Measurements from ENCODE around the gene CDK12. TPM values are rescaled to one million over a fixed set of nuclear protein-coding genes. Genes with fewer than 3 reads are reported as not detected.

The CDK12 gene
- total and polyA plus RNA-seq, 9 of the 15 experiments (the other 6 are each of a cell fraction or from before 2014, with no cell fraction given), result 3.4 to 65.6 (median 36.8) TPM

DNA sequence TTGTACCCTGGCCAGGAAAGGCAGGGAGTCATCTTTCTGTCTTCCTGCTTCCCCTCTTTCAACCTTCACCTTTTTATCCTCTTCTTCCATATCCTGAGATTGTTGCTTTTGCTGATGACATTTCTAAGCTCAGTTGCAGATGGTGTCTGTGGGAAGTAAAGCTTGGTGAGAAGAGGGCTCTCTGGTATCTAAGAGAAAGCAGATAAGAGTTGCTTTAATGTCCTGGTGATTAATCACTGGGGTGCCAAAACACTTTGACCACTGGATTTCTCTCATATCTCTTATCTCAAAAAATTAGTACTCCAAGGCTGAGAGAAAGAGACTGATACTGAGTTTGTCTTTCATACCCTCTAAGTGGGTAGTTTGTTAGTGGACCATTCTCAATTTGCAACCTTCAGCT, 75.2 kb downstream of the CDK12 start (continued):
- TF ChIP-seq, protein P1, sequence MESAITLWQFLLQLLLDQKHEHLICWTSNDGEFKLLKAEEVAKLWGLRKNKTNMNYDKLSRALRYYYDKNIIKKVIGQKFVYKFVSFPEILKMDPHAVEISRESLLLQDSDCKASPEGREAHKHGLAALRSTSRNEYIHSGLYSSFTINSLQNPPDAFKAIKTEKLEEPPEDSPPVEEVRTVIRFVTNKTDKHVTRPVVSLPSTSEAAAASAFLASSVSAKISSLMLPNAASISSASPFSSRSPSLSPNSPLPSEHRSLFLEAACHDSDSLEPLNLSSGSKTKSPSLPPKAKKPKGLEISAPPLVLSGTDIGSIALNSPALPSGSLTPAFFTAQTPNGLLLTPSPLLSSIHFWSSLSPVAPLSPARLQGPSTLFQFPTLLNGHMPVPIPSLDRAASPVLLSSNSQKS (CRISPR knock-in tag; IDR thresholded peaks at IDR 0.05), result no peak
- no peak for TF ChIP-seq CREBBP (IDR thresholded peaks at IDR 0.05; ENCODE audit: low read depth, low read length)
- no peak for TF ChIP-seq ASH1L (IDR thresholded peaks at IDR 0.05; ENCODE audit: borderline replicate concordance, low read depth, partially characterized antibody)
- TF ChIP-seq, protein P2, sequence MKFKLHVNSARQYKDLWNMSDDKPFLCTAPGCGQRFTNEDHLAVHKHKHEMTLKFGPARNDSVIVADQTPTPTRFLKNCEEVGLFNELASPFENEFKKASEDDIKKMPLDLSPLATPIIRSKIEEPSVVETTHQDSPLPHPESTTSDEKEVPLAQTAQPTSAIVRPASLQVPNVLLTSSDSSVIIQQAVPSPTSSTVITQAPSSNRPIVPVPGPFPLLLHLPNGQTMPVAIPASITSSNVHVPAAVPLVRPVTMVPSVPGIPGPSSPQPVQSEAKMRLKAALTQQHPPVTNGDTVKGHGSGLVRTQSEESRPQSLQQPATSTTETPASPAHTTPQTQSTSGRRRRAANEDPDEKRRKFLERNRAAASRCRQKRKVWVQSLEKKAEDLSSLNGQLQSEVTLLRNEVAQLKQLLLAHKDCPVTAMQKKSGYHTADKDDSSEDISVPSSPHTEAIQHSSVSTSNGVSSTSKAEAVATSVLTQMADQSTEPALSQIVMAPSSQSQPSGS (CRISPR knock-in tag; IDR thresholded peaks at IDR 0.05), result no peak
- no peak for TF ChIP-seq GTF3C2 (IDR thresholded peaks at IDR 0.05; ENCODE audit: borderline replicate concordance, extremely low read depth, insufficient read length)
- no peak for TF ChIP-seq FOXP1 (CRISPR knock-in tag; IDR thresholded peaks at IDR 0.05)
- TF ChIP-seq, protein P3, sequence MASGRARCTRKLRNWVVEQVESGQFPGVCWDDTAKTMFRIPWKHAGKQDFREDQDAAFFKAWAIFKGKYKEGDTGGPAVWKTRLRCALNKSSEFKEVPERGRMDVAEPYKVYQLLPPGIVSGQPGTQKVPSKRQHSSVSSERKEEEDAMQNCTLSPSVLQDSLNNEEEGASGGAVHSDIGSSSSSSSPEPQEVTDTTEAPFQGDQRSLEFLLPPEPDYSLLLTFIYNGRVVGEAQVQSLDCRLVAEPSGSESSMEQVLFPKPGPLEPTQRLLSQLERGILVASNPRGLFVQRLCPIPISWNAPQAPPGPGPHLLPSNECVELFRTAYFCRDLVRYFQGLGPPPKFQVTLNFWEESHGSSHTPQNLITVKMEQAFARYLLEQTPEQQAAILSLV (tag; IDR thresholded peaks at IDR 0.05), result no peak
- TF ChIP-seq ZNF197 (CRISPR knock-in tag; IDR thresholded peaks at IDR 0.05; ENCODE audit: low read depth), result 0 out of 2 replicates have a peak, but pooled peaks have one; percentile 41
- no peak for TF ChIP-seq ZNF408 (CRISPR knock-in tag; IDR thresholded peaks at IDR 0.05; ENCODE audit: low read depth)
- TF ChIP-seq ZNF707 (CRISPR knock-in tag; conservative IDR thresholded peaks at IDR 0.05), result no peak
- peak; percentile 71 for TF ChIP-seq TEAD4 (IDR thresholded peaks at IDR 0.05; ENCODE audit: low read length)
- TF ChIP-seq TEAD4 (CRISPR knock-in tag; IDR thresholded peaks at IDR 0.05; ENCODE audit: borderline replicate concordance), result no peak
- TF ChIP-seq SAP30 (IDR thresholded peaks at IDR 0.05; ENCODE audit: borderline replicate concordance, insufficient read depth, low read depth, low read length, poor library complexity, severe bottlenecking), result no peak
- no peak for TF ChIP-seq ZNF12 (CRISPR knock-in tag; IDR thresholded peaks at IDR 0.05)
- no peak for TF ChIP-seq SNIP1 (IDR thresholded peaks at IDR 0.05; ENCODE audit: low read depth)
- TF ChIP-seq, protein P4, sequence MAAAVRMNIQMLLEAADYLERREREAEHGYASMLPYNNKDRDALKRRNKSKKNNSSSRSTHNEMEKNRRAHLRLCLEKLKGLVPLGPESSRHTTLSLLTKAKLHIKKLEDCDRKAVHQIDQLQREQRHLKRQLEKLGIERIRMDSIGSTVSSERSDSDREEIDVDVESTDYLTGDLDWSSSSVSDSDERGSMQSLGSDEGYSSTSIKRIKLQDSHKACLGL (CRISPR knock-in tag; IDR thresholded peaks at IDR 0.05; ENCODE audit: borderline replicate concordance, poor library complexity, severe bottlenecking), result no peak
- peak; percentile 22 for TF ChIP-seq NCOR1 (IDR thresholded peaks at IDR 0.05)
- TF ChIP-seq LCOR (CRISPR knock-in tag; IDR thresholded peaks at IDR 0.05), result no peak
- TF ChIP-seq, protein P5, sequence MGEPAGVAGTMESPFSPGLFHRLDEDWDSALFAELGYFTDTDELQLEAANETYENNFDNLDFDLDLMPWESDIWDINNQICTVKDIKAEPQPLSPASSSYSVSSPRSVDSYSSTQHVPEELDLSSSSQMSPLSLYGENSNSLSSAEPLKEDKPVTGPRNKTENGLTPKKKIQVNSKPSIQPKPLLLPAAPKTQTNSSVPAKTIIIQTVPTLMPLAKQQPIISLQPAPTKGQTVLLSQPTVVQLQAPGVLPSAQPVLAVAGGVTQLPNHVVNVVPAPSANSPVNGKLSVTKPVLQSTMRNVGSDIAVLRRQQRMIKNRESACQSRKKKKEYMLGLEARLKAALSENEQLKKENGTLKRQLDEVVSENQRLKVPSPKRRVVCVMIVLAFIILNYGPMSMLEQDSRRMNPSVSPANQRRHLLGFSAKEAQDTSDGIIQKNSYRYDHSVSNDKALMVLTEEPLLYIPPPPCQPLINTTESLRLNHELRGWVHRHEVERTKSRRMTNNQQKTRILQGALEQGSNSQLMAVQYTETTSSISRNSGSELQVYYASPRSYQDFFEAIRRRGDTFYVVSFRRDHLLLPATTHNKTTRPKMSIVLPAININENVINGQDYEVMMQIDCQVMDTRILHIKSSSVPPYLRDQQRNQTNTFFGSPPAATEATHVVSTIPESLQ (CRISPR knock-in tag; IDR thresholded peaks at IDR 0.05), result no peak
- no peak for TF ChIP-seq JUNB (CRISPR knock-in tag; conservative IDR thresholded peaks at IDR 0.05)

Measured in K562 (cell line).